WTC11 (cell line): ENCODE results near the gene MITF. TPM values are rescaled to one million over a fixed set of nuclear protein-coding genes. Genes with fewer than 3 reads are reported as not detected.

Experiments
- ATAC-seq: fragments of 200-7000 bp; cut with Tn5 transposase; 2 replicates; pipeline ENCODE4 v1.10.0; 2021; ENCODE audit warnings: mild to moderate bottlenecking, moderate library complexity
- CTCF ChIA-PET: fragments of 300-600 bp; sonication (Branson Sonifier 250); formaldehyde crosslinking; loops from one replicate; lab custom pipeline; 2021; ENCODE audit warnings: antibody characterized with exemption; lab: Charles Lee
- POLR2A ChIA-PET: fragments of 350-600 bp; sonication (Branson Sonifier 250); formaldehyde crosslinking; loops from one replicate; lab custom pipeline; 2021; ENCODE audit warnings: antibody characterized with exemption; lab: Charles Lee
- DNase-seq: peaks from one replicate; pipeline ENCODE4 v3.0.0; 2021; ENCODE audit warnings: low spot score
- H3K27ac Mint-ChIP-seq: 2 replicates; pipeline ENCODE4 v1.8.0; 2021; ENCODE audit warnings: mixed read lengths
- H3K27me3 Mint-ChIP-seq: 2 replicates; pipeline ENCODE4 v1.8.0; 2021; ENCODE audit warnings: low read depth, mild to moderate bottlenecking, moderate library complexity, mixed read lengths
- H3K36me3 Mint-ChIP-seq: 2 replicates; pipeline ENCODE4 v1.8.0; 2021; ENCODE audit warnings: mixed read lengths
- H3K4me1 Mint-ChIP-seq: 2 replicates; pipeline ENCODE4 v1.8.0; 2022; ENCODE audit warnings: mixed read lengths
- H3K4me3 Mint-ChIP-seq: 2 replicates; pipeline ENCODE4 v1.8.0; 2021; ENCODE audit warnings: mild to moderate bottlenecking, moderate library complexity, mixed read lengths
- H3K9me3 Mint-ChIP-seq: 2 replicates; pipeline ENCODE4 v1.8.0; 2021; ENCODE audit warnings: mixed read lengths
- ARID4B ChIP-seq: sonication (generic); formaldehyde crosslinking; IDR thresholded peaks from 2 replicates; pipeline ENCODE4 v1.8.0; 2023; ENCODE audit warnings: missing genetic modification reagents, mild to moderate bottlenecking, borderline replicate concordance
- ATF3 ChIP-seq: sonication (generic); formaldehyde crosslinking; conservative IDR thresholded peaks from 2 replicates; pipeline ENCODE4 v1.8.1; 2022; ENCODE audit warnings: mild to moderate bottlenecking, missing genetic modification reagents
- CREM ChIP-seq: sonication (generic); formaldehyde crosslinking; IDR thresholded peaks from 2 replicates; pipeline ENCODE4 v1.8.1; 2022; ENCODE audit warnings: mild to moderate bottlenecking, missing genetic modification reagents, moderate library complexity
- ELF4 ChIP-seq: sonication (generic); formaldehyde crosslinking; IDR thresholded peaks from 2 replicates; pipeline ENCODE4 v1.8.1; 2022; ENCODE audit warnings: low read depth, mild to moderate bottlenecking, moderate library complexity, missing genetic modification reagents
- ERG ChIP-seq: fragments of 250-450 bp; sonication (Bioruptor Pico); IDR thresholded peaks from 2 replicates; pipeline ENCODE4 v1.8.0; 2021; ENCODE audit warnings: mild to moderate bottlenecking
- FOXJ3 ChIP-seq: sonication (generic); formaldehyde crosslinking; IDR thresholded peaks from 2 replicates; pipeline ENCODE4 v1.9.0; 2021; ENCODE audit warnings: missing genetic modification reagents, mild to moderate bottlenecking, borderline replicate concordance
- GABPB1 ChIP-seq: sonication (generic); formaldehyde crosslinking; IDR thresholded peaks from 2 replicates; pipeline ENCODE4 v1.8.1; 2023; ENCODE audit warnings: mild to moderate bottlenecking, missing genetic modification reagents
- MYBL2 ChIP-seq: sonication (generic); formaldehyde crosslinking; IDR thresholded peaks from 2 replicates; pipeline ENCODE4 v1.8.1; 2023; ENCODE audit warnings: mild to moderate bottlenecking, moderate library complexity, missing genetic modification reagents
- NFYB ChIP-seq: sonication (generic); formaldehyde crosslinking; conservative IDR thresholded peaks from 2 replicates; pipeline ENCODE4 v1.8.0; 2022; ENCODE audit warnings: low read depth, missing genetic modification reagents
- SMAD4 ChIP-seq: sonication (generic); formaldehyde crosslinking; IDR thresholded peaks from 2 replicates; pipeline ENCODE4 v1.8.0; 2022; ENCODE audit warnings: mild to moderate bottlenecking, missing genetic modification reagents
- TEAD1 ChIP-seq: sonication (generic); formaldehyde crosslinking; IDR thresholded peaks from 2 replicates; pipeline ENCODE4 v1.8.0; 2022; ENCODE audit warnings: mild to moderate bottlenecking, missing genetic modification reagents
- ZBTB21 ChIP-seq: sonication (generic); formaldehyde crosslinking; IDR thresholded peaks from 2 replicates; pipeline ENCODE4 v1.8.1; 2023; ENCODE audit warnings: mild to moderate bottlenecking, missing genetic modification reagents, borderline replicate concordance
- ZMAT4 ChIP-seq: fragments of 250-450 bp; sonication (Bioruptor Pico); IDR thresholded peaks from 2 replicates; pipeline ENCODE4 v1.9.0; 2021; ENCODE audit warnings: mild to moderate bottlenecking
- ZNF121 ChIP-seq: sonication (generic); formaldehyde crosslinking; IDR thresholded peaks from 2 replicates; pipeline ENCODE4 v1.8.0; 2023; ENCODE audit warnings: missing genetic modification reagents
- ZNF138 ChIP-seq: sonication (generic); formaldehyde crosslinking; conservative IDR thresholded peaks from 2 replicates; pipeline ENCODE4 v1.8.1; 2022; ENCODE audit warnings: mild to moderate bottlenecking, moderate library complexity, missing genetic modification reagents
- ZNF219 ChIP-seq: sonication (generic); formaldehyde crosslinking; IDR thresholded peaks from 2 replicates; pipeline ENCODE4 v1.8.0; 2023; ENCODE audit warnings: missing genetic modification reagents, mild to moderate bottlenecking, borderline replicate concordance
- ZNF396 ChIP-seq: fragments of 250-450 bp; sonication (Bioruptor Pico); IDR thresholded peaks from 2 replicates; pipeline ENCODE4 v1.8.0; 2021; ENCODE audit warnings: mild to moderate bottlenecking, moderate library complexity, borderline replicate concordance
- ZNF416 ChIP-seq: fragments of 250-450 bp; sonication (Bioruptor Pico); IDR thresholded peaks from 2 replicates; pipeline ENCODE4 v1.9.0; 2021; ENCODE audit warnings: mild to moderate bottlenecking, inconsistent platforms
- ZSCAN18 ChIP-seq: fragments of 250-450 bp; sonication (Bioruptor Pico); IDR thresholded peaks from 2 replicates; pipeline ENCODE4 v2.1.2; 2022; ENCODE audit warnings: mild to moderate bottlenecking, moderate library complexity
- total RNA-seq: library from RNA; stranded (reverse); gene quantifications from 3 replicates; pipeline ENCODE4 v1.2.3, GENCODE V29; 2021

Gene MITF
- total RNA-seq, 1 experiment from 2014 or later = 1.3 TPM

- TF ChIP-seq ERG (CRISPR knock-in tag) (no peak), TEAD1 (CRISPR knock-in tag) (no peak), ELF4 (CRISPR knock-in tag) (no peak)
- TF ChIP-seq, all 79 proteins: peak for 0
Measured at GRCh38 chr3:69959581-69959980, 220.3 kb downstream of the MITF start (continued).

GRCh38 chr3:69961706-69962439 lies 222.6 kb downstream of the MITF start:
- Mint-ChIP-seq H3K36me3 (no peaks in the 10 kb centered on the region), H3K27ac (no peak overlapping the region), H3K27me3 (no peaks in the 10 kb centered on the region), H3K4me3 (no peak overlapping the region), H3K9me3 (no peaks in the 10 kb centered on the region), H3K4me1 (no peaks in the 10 kb centered on the region)
- ATAC-seq (no peak), DNase-seq (no peak)
- POLR2A ChIA-PET = no interaction called here
- no peak for TF ChIP-seq ZNF219 (CRISPR knock-in tag)
- TF ChIP-seq ZMAT4 = no peak
- TF ChIP-seq CREM (CRISPR knock-in tag) = no peak
- no peak for TF ChIP-seq GABPB1 (CRISPR knock-in tag)
- CTCF ChIA-PET = no interaction called here

GRCh38 chr3:69963643-69964042 lies 224.4 kb downstream of the MITF start:
- no peak overlapping the region for H3K4me3 Mint-ChIP-seq
- no peaks in the 10 kb centered on the region for H3K36me3 Mint-ChIP-seq
- H3K27me3 Mint-ChIP-seq = no peaks in the 10 kb centered on the region
- no peaks in the 10 kb centered on the region for H3K9me3 Mint-ChIP-seq
- TF ChIP-seq NFYB (CRISPR knock-in tag) (no peak), ZNF396 (CRISPR knock-in tag) (no peak), FOXJ3 (CRISPR knock-in tag) (no peak)
- TF ChIP-seq, all 79 proteins: peak for 0
- H3K4me1 Mint-ChIP-seq = no peaks in the 10 kb centered on the region
- CTCF ChIA-PET = no interaction called here
- POLR2A ChIA-PET = no interaction called here
- no peak overlapping the region for H3K27ac Mint-ChIP-seq
- DNase-seq (no peak), ATAC-seq (no peak)

GRCh38 chr3:69967156-69967555 lies 227.9 kb downstream of the MITF start:
- Mint-ChIP-seq H3K27me3 (no peaks in the 10 kb centered on the region), H3K9me3 (no peaks in the 10 kb centered on the region), H3K27ac (no peak overlapping the region), H3K4me1 (no peaks in the 10 kb centered on the region), H3K36me3 (no peaks in the 10 kb centered on the region), H3K4me3 (no peak overlapping the region)
- DNase-seq = no peak
- no peak for TF ChIP-seq MYBL2 (CRISPR knock-in tag)
- TF ChIP-seq ARID4B (CRISPR knock-in tag) = no peak
- TF ChIP-seq ZNF416 (CRISPR knock-in tag) = no peak
- no peak for TF ChIP-seq ZNF138 (CRISPR knock-in tag)
- no peak for TF ChIP-seq ZNF121 (CRISPR knock-in tag)
- TF ChIP-seq SMAD4 (CRISPR knock-in tag) = no peak
- no peak for TF ChIP-seq ZBTB21
- no peak for TF ChIP-seq ZSCAN18
- no peak for TF ChIP-seq ATF3 (CRISPR knock-in tag)
- ChIA-PET CTCF (no interaction called here), POLR2A (no interaction called here)
- ATAC-seq = no peak
